ENCODE results near the gene EXT2. TPM values are rescaled to one million over a fixed set of nuclear protein-coding genes. Genes with fewer than 3 reads are reported as not detected.

Gene EXT2
- total and polyA plus RNA-seq, 11 donors: 12.6 to 41.9 (median 31.9) TPM

GRCh38 chr11:44212128-44212527 lies 116.7 kb downstream of the EXT2 start:
- Histone ChIP-seq H3K36me3 (peaks cover 0 to 20% (median 4%) of the 10 kb centered on the region in 9 donors), H3K27me3 (no peaks in the 10 kb centered on the region), H3K4me1 (no peaks in the 10 kb centered on the region), H3K27ac (no peak overlapping the region), H3K4me3 (no peak overlapping the region), H3K9me3 (peaks cover 0 to 13% (median 0%) of the 10 kb centered on the region in 12 donors)
- DNase-seq (no peak), ATAC-seq (no peak)
- WGBS, 4 donors: 94 to 99% (median 99%) methylated on average over 6 of the region's 6 CpGs
- TF ChIP-seq POLR2A (IDR thresholded peaks at IDR 0.05): no peak
- TF ChIP-seq CTCF (IDR thresholded peaks at IDR 0.05): no peak
- intact Hi-C loops (cut with DNase I): loop anchor here in 1 of 10 donors (10.0 kb wide), 1 partner anchor 63 kb away; no protein-coding TSS in a partner anchor

- intact Hi-C loops (cut with DNase I): loop anchor here in 1 of 10 donors (10.0 kb wide), 1 partner anchor 62 kb away; no protein-coding TSS in a partner anchor
- WGBS, 4 donors: 93 to 95% (median 95%) methylated on average over 1 of the region's 1 CpG
These were observed 117.7 kb downstream of the EXT2 start for GRCh38 chr11:44213148-44213547.

GRCh38 chr11:44217432-44217831 lies 122.0 kb downstream of the EXT2 start:
- TF ChIP-seq POLR2A (IDR thresholded peaks at IDR 0.05) (no peak), CTCF (IDR thresholded peaks at IDR 0.05) (no peak)
- 75 to 89% (median 83%) methylated on average over 1 of the region's 1 CpG for WGBS, 4 donors
- intact Hi-C loops (cut with DNase I): loop anchor here in 1 of 10 donors (10.0 kb wide), 1 partner anchor 57 kb away; no protein-coding TSS in a partner anchor
- DNase-seq: no peak
- H3K4me3 ChIP-seq: no peak overlapping the region
- ATAC-seq: peak in 1 of 4 donors; percentile 18
- H3K36me3 ChIP-seq: peaks cover 0 to 4% (median 0%) of the 10 kb centered on the region in 9 donors
- H3K27me3 ChIP-seq: no peaks in the 10 kb centered on the region
- no peak overlapping the region for H3K27ac ChIP-seq
- peaks cover 0 to 9% (median 0%) of the 10 kb centered on the region in 12 donors for H3K9me3 ChIP-seq
- H3K4me1 ChIP-seq: peaks cover 0 to 24% (median 0%) of the 10 kb centered on the region in 12 donors

More at GRCh38 chr11:44213148-44213547, 117.7 kb downstream of the EXT2 start:
- Histone ChIP-seq H3K27ac (no peak overlapping the region), H3K27me3 (no peaks in the 10 kb centered on the region), H3K4me3 (no peak overlapping the region), H3K9me3 (peaks cover 0 to 13% (median 0%) of the 10 kb centered on the region in 12 donors), H3K36me3 (peaks cover 0 to 14% (median 0%) of the 10 kb centered on the region in 9 donors), H3K4me1 (no peaks in the 10 kb centered on the region)
- DNase-seq (no peak), ATAC-seq (no peak)
- TF ChIP-seq CTCF (IDR thresholded peaks at IDR 0.05) (no peak), POLR2A (IDR thresholded peaks at IDR 0.05) (no peak)

- Histone ChIP-seq H3K27me3 (no peaks in the 10 kb centered on the region), H3K27ac (no peak overlapping the region), H3K4me3 (no peak overlapping the region), H3K36me3 (peaks cover 0 to 4% (median 0%) of the 10 kb centered on the region in 9 donors), H3K9me3 (no peaks in the 10 kb centered on the region), H3K4me1 (peaks cover 0 to 24% (median 0%) of the 10 kb centered on the region in 12 donors)
- intact Hi-C loops (cut with DNase I): loop anchor here in 2 of 10 donors (5.0 to 10.0 kb wide), 2 partner anchors 55 to 73 kb away; no protein-coding TSS in a partner anchor
- DNase-seq (no peak), ATAC-seq (no peak)
- no peak for TF ChIP-seq POLR2A (IDR thresholded peaks at IDR 0.05)
- TF ChIP-seq CTCF (IDR thresholded peaks at IDR 0.05): no peak
- 71 to 84% (median 80%) methylated on average over 4 of the region's 4 CpGs for WGBS, 4 donors
These were observed 124.6 kb downstream of the EXT2 start for GRCh38 chr11:44219830-44220796.
